ENCODE data around the gene MRPL53. TPM values are rescaled to one million over a fixed set of nuclear protein-coding genes. Genes with fewer than 3 reads are reported as not detected.

The MRPL53 gene
- total and polyA plus RNA-seq, 2 of the 13 experiments (the other 11 are each of a cell fraction or from before 2014, with no cell fraction given), result 34.3 to 51.9 TPM

DNA sequence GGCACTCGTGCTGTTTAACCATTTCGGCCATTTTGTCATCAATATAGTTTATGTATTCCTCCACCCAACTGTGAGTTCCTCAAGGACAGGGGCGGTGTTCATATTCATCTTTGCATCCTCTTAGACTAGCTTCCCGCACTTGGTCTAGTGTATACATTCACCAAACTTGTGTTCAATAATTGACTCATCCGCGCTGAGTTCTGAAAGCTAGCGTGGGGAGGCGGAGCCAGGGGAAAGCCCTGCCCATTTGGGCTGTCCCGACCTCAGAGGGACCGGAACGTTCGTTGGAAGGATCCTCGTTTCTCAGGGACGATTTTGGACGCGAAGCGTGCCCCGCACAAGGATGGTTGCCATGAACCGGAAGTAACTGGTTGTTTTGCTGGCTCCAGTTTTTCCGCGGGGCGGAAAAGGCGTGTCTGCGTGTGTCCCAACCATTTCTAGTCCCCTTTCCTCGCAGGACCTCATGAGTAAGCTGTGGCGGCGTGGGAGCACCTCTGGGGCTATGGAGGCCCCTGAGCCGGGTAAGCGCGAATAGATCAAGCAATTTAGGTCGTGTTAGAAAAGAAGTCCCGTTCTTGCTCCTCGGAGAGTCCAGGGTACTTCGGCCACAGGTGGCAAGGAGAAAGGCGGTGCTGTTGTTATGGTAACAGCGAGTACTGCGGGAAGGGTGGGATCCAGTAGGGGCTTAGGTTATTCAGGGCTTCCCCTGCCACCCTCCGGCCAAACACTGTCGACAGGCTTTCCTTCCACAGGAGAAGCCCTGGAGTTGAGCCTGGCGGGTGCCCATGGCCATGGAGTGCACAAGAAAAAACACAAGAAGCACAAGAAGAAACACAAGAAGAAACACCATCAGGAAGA is 17.6 kb downstream of the MRPL53 start, which contains the start of gene INO80B (continued):
- TF ChIP-seq, protein P1, sequence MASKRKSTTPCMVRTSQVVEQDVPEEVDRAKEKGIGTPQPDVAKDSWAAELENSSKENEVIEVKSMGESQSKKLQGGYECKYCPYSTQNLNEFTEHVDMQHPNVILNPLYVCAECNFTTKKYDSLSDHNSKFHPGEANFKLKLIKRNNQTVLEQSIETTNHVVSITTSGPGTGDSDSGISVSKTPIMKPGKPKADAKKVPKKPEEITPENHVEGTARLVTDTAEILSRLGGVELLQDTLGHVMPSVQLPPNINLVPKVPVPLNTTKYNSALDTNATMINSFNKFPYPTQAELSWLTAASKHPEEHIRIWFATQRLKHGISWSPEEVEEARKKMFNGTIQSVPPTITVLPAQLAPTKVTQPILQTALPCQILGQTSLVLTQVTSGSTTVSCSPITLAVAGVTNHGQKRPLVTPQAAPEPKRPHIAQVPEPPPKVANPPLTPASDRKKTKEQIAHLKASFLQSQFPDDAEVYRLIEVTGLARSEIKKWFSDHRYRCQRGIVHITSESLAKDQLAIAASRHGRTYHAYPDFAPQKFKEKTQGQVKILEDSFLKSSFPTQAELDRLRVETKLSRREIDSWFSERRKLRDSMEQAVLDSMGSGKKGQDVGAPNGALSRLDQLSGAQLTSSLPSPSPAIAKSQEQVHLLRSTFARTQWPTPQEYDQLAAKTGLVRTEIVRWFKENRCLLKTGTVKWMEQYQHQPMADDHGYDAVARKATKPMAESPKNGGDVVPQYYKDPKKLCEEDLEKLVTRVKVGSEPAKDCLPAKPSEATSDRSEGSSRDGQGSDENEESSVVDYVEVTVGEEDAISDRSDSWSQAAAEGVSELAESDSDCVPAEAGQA (IDR thresholded peaks at IDR 0.05; ENCODE audit: low read depth), result peak; percentile 99
- TF ChIP-seq, protein P1 (CRISPR knock-in tag; IDR thresholded peaks at IDR 0.05; ENCODE audit: borderline replicate concordance), result no peak
- TF ChIP-seq ASH2L (IDR thresholded peaks at IDR 0.05; ENCODE audit: insufficient read length, low read depth, low read length), result peak; percentile 98
- TF ChIP-seq, protein P2, sequence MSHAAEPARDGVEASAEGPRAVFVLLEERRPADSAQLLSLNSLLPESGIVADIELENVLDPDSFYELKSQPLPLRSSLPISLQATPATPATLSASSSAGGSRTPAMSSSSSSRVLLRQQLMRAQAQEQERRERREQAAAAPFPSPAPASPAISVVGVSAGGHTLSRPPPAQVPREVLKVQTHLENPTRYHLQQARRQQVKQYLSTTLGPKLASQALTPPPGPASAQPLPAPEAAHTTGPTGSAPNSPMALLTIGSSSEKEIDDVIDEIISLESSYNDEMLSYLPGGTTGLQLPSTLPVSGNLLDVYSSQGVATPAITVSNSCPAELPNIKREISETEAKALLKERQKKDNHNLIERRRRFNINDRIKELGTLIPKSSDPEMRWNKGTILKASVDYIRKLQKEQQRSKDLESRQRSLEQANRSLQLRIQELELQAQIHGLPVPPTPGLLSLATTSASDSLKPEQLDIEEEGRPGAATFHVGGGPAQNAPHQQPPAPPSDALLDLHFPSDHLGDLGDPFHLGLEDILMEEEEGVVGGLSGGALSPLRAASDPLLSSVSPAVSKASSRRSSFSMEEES (CRISPR knock-in tag; IDR thresholded peaks at IDR 0.05), result peak; percentile 76; the same call in 1 of the 2 replicates
- TF ChIP-seq, protein P3, sequence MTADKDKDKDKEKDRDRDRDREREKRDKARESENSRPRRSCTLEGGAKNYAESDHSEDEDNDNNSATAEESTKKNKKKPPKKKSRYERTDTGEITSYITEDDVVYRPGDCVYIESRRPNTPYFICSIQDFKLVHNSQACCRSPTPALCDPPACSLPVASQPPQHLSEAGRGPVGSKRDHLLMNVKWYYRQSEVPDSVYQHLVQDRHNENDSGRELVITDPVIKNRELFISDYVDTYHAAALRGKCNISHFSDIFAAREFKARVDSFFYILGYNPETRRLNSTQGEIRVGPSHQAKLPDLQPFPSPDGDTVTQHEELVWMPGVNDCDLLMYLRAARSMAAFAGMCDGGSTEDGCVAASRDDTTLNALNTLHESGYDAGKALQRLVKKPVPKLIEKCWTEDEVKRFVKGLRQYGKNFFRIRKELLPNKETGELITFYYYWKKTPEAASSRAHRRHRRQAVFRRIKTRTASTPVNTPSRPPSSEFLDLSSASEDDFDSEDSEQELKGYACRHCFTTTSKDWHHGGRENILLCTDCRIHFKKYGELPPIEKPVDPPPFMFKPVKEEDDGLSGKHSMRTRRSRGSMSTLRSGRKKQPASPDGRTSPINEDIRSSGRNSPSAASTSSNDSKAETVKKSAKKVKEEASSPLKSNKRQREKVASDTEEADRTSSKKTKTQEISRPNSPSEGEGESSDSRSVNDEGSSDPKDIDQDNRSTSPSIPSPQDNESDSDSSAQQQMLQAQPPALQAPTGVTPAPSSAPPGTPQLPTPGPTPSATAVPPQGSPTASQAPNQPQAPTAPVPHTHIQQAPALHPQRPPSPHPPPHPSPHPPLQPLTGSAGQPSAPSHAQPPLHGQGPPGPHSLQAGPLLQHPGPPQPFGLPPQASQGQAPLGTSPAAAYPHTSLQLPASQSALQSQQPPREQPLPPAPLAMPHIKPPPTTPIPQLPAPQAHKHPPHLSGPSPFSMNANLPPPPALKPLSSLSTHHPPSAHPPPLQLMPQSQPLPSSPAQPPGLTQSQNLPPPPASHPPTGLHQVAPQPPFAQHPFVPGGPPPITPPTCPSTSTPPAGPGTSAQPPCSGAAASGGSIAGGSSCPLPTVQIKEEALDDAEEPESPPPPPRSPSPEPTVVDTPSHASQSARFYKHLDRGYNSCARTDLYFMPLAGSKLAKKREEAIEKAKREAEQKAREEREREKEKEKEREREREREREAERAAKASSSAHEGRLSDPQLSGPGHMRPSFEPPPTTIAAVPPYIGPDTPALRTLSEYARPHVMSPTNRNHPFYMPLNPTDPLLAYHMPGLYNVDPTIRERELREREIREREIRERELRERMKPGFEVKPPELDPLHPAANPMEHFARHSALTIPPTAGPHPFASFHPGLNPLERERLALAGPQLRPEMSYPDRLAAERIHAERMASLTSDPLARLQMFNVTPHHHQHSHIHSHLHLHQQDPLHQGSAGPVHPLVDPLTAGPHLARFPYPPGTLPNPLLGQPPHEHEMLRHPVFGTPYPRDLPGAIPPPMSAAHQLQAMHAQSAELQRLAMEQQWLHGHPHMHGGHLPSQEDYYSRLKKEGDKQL (CRISPR knock-in tag; IDR thresholded peaks at IDR 0.05; ENCODE audit: low read depth), result peak; percentile 70
- peak; percentile 95 for TF ChIP-seq PHF20 (CRISPR knock-in tag; IDR thresholded peaks at IDR 0.05)
- TF ChIP-seq, protein P4, sequence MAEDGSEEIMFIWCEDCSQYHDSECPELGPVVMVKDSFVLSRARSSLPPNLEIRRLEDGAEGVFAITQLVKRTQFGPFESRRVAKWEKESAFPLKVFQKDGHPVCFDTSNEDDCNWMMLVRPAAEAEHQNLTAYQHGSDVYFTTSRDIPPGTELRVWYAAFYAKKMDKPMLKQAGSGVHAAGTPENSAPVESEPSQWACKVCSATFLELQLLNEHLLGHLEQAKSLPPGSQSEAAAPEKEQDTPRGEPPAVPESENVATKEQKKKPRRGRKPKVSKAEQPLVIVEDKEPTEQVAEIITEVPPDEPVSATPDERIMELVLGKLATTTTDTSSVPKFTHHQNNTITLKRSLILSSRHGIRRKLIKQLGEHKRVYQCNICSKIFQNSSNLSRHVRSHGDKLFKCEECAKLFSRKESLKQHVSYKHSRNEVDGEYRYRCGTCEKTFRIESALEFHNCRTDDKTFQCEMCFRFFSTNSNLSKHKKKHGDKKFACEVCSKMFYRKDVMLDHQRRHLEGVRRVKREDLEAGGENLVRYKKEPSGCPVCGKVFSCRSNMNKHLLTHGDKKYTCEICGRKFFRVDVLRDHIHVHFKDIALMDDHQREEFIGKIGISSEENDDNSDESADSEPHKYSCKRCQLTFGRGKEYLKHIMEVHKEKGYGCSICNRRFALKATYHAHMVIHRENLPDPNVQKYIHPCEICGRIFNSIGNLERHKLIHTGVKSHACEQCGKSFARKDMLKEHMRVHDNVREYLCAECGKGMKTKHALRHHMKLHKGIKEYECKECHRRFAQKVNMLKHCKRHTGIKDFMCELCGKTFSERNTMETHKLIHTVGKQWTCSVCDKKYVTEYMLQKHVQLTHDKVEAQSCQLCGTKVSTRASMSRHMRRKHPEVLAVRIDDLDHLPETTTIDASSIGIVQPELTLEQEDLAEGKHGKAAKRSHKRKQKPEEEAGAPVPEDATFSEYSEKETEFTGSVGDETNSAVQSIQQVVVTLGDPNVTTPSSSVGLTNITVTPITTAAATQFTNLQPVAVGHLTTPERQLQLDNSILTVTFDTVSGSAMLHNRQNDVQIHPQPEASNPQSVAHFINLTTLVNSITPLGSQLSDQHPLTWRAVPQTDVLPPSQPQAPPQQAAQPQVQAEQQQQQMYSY (CRISPR knock-in tag; IDR thresholded peaks at IDR 0.05), result peak; percentile 16; the same call in 1 of the 2 replicates
- TF ChIP-seq, protein P5, sequence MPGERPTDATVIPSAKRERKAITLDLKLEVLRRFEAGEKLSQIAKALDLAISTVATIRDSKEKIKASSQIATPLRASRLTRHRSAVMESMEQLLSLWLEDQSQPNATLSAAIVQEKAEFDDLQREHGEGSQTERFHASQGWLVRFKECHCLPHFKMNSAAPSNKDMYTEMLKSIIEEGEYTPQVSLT (CRISPR knock-in tag; IDR thresholded peaks at IDR 0.05; ENCODE audit: borderline replicate concordance, low read depth), result no peak
- peak; percentile 100 for TF ChIP-seq KLF9 (CRISPR knock-in tag; IDR thresholded peaks at IDR 0.05; ENCODE audit: low read depth)
- TF ChIP-seq ZNF430 (CRISPR knock-in tag; IDR thresholded peaks at IDR 0.05), result peak; percentile 92

Measured in HepG2 (cell line).